Measurements from ENCODE around the gene CAMK1D. TPM values are rescaled to one million over a fixed set of nuclear protein-coding genes. Genes with fewer than 3 reads are reported as not detected.
"Not testable (repeated sequence)": the region's sequence is repeated elsewhere in the genome, so short reads cannot be mapped to it uniquely, and the experiment has no call there.

CAMK1D gene
- total RNA-seq, 3 donors from 2014 or later (not counting 1 experiment from before 2014, with no cell fraction given): 44.2 to 56.4 (median 49.7) TPM

- Histone ChIP-seq H3K4me1 (ENCODE audit: control insufficient read depth, insufficient read depth, low read length) (no peaks in the 10 kb centered on the region), H3K9me3 (ENCODE audit: control insufficient read depth, insufficient read depth, low read length) (no peaks in the 10 kb centered on the region), H3K36me3 (ENCODE audit: control insufficient read depth, insufficient read depth, low read length) (no peaks in the 10 kb centered on the region), H3K27ac (ENCODE audit: low read length) (no peak overlapping the region), H3K27me3 (ENCODE audit: control insufficient read depth, insufficient read depth, low read length) (no peaks in the 10 kb centered on the region), H3K4me3 (ENCODE audit: low read length) (no peak overlapping the region)
- 79% methylated on average over 5 of the region's 10 CpGs for WGBS (ENCODE audit: insufficient coverage)
- intact Hi-C loops (cut with micrococcal nuclease): no loop called here
- H3K27ac Mint-ChIP-seq: no peak overlapping the region
- no peak for DNase-seq
- no peaks in the 10 kb centered on the region for H3K36me3 Mint-ChIP-seq
- H3K4me1 Mint-ChIP-seq: peaks cover 4 to 13% of the 10 kb centered on the region in 2 donors
- H3K27me3 Mint-ChIP-seq (ENCODE audit: low read depth in 2 of 2): no peaks in the 10 kb centered on the region
- H3K4me3 Mint-ChIP-seq: no peak overlapping the region
- ATAC-seq: no peak
- no peaks in the 10 kb centered on the region for H3K9me3 Mint-ChIP-seq
- no peak for TF ChIP-seq CTCF (IDR thresholded peaks at IDR 0.05)
Measured at GRCh38 chr10:12724807-12725579, 375.6 kb downstream of the CAMK1D start.

- H3K27me3 Mint-ChIP-seq (ENCODE audit: low read depth in 2 of 2); DNase-seq; H3K4me1 ChIP-seq (ENCODE audit: control insufficient read depth, insufficient read depth, low read length); intact Hi-C loops (cut with micrococcal nuclease); H3K4me3 Mint-ChIP-seq; H3K36me3 ChIP-seq (ENCODE audit: control insufficient read depth, insufficient read depth, low read length); H3K4me1 Mint-ChIP-seq; H3K27me3 ChIP-seq (ENCODE audit: control insufficient read depth, insufficient read depth, low read length); H3K9me3 ChIP-seq (ENCODE audit: control insufficient read depth, insufficient read depth, low read length); H3K36me3 Mint-ChIP-seq; H3K9me3 Mint-ChIP-seq; H3K27ac ChIP-seq (ENCODE audit: low read length); H3K4me3 ChIP-seq (ENCODE audit: low read length); H3K27ac Mint-ChIP-seq; ATAC-seq: not testable (repeated sequence)
- 98% methylated on average over 5 of the region's 5 CpGs for WGBS (ENCODE audit: insufficient coverage)
Measured at GRCh38 chr10:12725580-12725888, 376.2 kb downstream of the CAMK1D start.

GRCh38 chr10:12726971-12727831 is 377.9 kb downstream of the CAMK1D start:
- no peak overlapping the region for H3K4me3 Mint-ChIP-seq
- ATAC-seq: no peak
- no peaks in the 10 kb centered on the region for H3K27me3 Mint-ChIP-seq (ENCODE audit: low read depth in 2 of 2)
- Histone ChIP-seq H3K27me3 (ENCODE audit: control insufficient read depth, insufficient read depth, low read length) (no peaks in the 10 kb centered on the region), H3K27ac (ENCODE audit: low read length) (no peak overlapping the region), H3K36me3 (ENCODE audit: control insufficient read depth, insufficient read depth, low read length) (no peaks in the 10 kb centered on the region), H3K4me3 (ENCODE audit: low read length) (no peak overlapping the region), H3K4me1 (ENCODE audit: control insufficient read depth, insufficient read depth, low read length) (no peaks in the 10 kb centered on the region), H3K9me3 (ENCODE audit: control insufficient read depth, insufficient read depth, low read length) (no peaks in the 10 kb centered on the region)
- peak in 1 of 2 donors; percentile 20 for DNase-seq
- peaks cover 0 to 4% of the 10 kb centered on the region in 2 donors for H3K4me1 Mint-ChIP-seq
- no peak for TF ChIP-seq CTCF (IDR thresholded peaks at IDR 0.05)
- H3K9me3 Mint-ChIP-seq: no peaks in the 10 kb centered on the region
- no peak overlapping the region for H3K27ac Mint-ChIP-seq
- intact Hi-C loops (cut with micrococcal nuclease): no loop called here
- 93% methylated on average over 19 of the region's 19 CpGs for WGBS (ENCODE audit: insufficient coverage)
- H3K36me3 Mint-ChIP-seq: no peaks in the 10 kb centered on the region

GRCh38 chr10:12727832-12728215 is 378.5 kb downstream of the CAMK1D start:
- H3K4me1 Mint-ChIP-seq: peaks cover 0 to 4% of the 10 kb centered on the region in 2 donors
- no peak overlapping the region for H3K4me3 Mint-ChIP-seq
- Histone ChIP-seq H3K4me3 (ENCODE audit: low read length) (no peak overlapping the region), H3K27me3 (ENCODE audit: control insufficient read depth, insufficient read depth, low read length) (no peaks in the 10 kb centered on the region), H3K4me1 (ENCODE audit: control insufficient read depth, insufficient read depth, low read length) (no peaks in the 10 kb centered on the region), H3K27ac (ENCODE audit: low read length) (no peak overlapping the region), H3K9me3 (ENCODE audit: control insufficient read depth, insufficient read depth, low read length) (no peaks in the 10 kb centered on the region), H3K36me3 (ENCODE audit: control insufficient read depth, insufficient read depth, low read length) (no peaks in the 10 kb centered on the region)
- ATAC-seq: no peak
- H3K27me3 Mint-ChIP-seq (ENCODE audit: low read depth in 2 of 2): no peaks in the 10 kb centered on the region
- no peak overlapping the region for H3K27ac Mint-ChIP-seq
- intact Hi-C loops (cut with micrococcal nuclease): no loop called here
- no peak for TF ChIP-seq CTCF (IDR thresholded peaks at IDR 0.05)
- 98% methylated on average over 10 of the region's 10 CpGs for WGBS (ENCODE audit: insufficient coverage)
- no peak for DNase-seq
- H3K36me3 Mint-ChIP-seq: no peaks in the 10 kb centered on the region
- no peaks in the 10 kb centered on the region for H3K9me3 Mint-ChIP-seq
